ENCODE measurements around the gene ZNF273.
A peak's percentile ranks its signal among the peaks of the same experiment; 100 is the strongest.
"Not testable (repeated sequence)": the region's sequence is repeated elsewhere in the genome, so short reads cannot be mapped to it uniquely, and the experiment has no call there.

ZNF273 gene

DNA sequence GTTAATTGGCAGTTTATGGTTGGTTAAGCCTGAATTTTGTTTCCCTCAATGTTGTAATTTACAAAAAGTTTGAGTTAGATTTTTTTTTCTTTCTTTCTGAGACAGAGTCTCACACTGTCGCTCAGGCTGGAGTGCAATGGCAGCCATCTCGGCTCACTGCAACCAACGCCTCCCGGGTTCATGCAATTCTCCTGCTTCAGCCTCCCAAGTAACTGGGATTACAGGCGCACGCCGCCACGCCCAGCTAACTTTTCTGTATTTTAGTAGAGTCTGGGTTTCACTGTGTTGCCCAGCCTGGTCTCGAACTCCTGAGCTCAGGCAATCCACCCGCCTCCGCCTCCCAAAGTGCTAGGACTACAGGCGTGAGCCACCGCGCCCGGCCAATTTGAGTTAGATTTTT is 935 bp downstream of the ZNF273 start:
- TF ChIP-seq, protein P1, sequence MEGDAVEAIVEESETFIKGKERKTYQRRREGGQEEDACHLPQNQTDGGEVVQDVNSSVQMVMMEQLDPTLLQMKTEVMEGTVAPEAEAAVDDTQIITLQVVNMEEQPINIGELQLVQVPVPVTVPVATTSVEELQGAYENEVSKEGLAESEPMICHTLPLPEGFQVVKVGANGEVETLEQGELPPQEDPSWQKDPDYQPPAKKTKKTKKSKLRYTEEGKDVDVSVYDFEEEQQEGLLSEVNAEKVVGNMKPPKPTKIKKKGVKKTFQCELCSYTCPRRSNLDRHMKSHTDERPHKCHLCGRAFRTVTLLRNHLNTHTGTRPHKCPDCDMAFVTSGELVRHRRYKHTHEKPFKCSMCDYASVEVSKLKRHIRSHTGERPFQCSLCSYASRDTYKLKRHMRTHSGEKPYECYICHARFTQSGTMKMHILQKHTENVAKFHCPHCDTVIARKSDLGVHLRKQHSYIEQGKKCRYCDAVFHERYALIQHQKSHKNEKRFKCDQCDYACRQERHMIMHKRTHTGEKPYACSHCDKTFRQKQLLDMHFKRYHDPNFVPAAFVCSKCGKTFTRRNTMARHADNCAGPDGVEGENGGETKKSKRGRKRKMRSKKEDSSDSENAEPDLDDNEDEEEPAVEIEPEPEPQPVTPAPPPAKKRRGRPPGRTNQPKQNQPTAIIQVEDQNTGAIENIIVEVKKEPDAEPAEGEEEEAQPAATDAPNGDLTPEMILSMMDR (IDR thresholded peaks at IDR 0.05; ENCODE audit: low read depth, low read length, missing control alignments), result no peak
- no peak for DNase-seq (ENCODE audit: low read depth)
- peak overlapping the region; percentile 84 for H3K4me3 ChIP-seq (ENCODE audit: low read depth, low read length)

DNA sequence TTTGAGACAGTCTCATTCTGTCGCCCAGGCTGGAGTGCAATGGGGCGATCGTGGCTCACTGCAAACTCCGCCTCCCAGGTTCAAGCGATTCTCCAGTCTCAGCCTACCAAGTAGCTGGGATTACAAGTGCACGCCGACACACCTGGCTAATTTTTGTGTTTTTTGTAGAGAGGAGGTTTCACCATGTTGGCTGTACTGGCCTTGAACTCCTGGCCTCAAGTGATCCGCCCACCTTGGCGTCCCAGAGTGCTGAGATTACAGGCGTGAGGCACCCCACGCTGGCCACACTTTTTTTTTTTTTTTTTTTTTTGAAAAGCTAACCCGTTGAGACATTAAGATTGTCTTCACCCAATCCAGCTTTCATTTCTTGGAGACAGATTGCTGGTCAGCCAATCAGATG is 2.1 kb downstream of the ZNF273 start:
- TF ChIP-seq, protein P1 (IDR thresholded peaks at IDR 0.05; ENCODE audit: low read depth, low read length, missing control alignments), result no peak
- DNase-seq (ENCODE audit: low read depth), result no peak
- no peak overlapping the region for H3K4me3 ChIP-seq (ENCODE audit: low read depth, low read length)

DNA sequence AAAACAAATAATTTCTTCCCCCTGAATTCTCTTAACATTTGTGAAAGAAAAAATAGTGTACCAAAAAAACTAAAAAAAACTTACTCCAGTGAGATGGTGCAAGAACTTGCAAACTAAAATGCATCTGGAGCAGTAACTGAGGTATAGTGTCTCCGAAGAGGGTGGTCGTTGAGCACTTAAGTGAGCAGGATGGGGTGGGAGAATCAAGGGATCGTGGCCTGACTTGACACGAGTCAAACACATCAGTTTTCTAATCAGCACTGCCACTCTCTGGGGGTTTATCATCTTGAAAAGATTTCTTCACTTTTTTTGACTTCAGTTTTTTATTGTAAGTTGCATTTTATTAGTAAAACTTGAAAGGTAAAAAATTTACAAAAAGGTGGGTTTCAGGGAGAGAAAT is 2.5 kb downstream of the ZNF273 start:
- H3K4me3 ChIP-seq (ENCODE audit: low read depth, low read length), result no peak overlapping the region
- TF ChIP-seq, protein P1 (IDR thresholded peaks at IDR 0.05; ENCODE audit: low read depth, low read length, missing control alignments), result no peak
- DNase-seq (ENCODE audit: low read depth), result no peak

DNA sequence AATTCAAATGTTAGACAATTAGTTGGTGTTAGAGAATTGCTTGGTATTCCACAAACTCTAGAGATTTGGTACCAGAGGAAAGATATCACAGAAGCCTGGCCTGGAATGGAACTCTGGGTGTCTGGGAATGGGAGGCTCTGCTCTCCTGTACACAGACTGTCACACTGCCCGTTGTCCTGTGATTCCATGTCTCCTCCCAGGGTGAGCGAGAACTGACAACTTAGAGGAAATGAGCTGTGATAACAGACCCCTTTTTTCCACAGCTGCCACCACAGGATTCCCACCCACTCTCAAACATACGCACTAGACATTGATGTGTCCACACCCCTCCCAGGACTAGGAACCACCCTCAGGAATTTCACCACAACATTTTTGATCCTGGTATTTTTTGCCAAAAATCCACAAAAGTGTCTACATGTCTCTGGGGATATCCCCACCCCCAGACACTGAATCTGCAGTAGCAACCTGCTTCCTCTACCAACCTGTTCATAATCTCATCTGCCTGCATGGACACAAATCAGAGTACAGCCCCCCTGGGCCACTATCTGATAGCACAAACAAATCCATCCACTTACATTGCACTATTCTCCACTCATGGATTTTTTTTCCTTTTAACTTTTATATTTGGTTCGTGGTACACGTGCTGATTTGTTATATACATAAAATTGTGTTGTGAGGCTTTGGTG is 4.7 kb downstream of the ZNF273 start:
- DNase-seq (ENCODE audit: low read depth), result no peak
- no peak overlapping the region for H3K4me3 ChIP-seq (ENCODE audit: low read depth, low read length)
- TF ChIP-seq, protein P1 (IDR thresholded peaks at IDR 0.05; ENCODE audit: low read depth, low read length, missing control alignments), result no peak

DNA sequence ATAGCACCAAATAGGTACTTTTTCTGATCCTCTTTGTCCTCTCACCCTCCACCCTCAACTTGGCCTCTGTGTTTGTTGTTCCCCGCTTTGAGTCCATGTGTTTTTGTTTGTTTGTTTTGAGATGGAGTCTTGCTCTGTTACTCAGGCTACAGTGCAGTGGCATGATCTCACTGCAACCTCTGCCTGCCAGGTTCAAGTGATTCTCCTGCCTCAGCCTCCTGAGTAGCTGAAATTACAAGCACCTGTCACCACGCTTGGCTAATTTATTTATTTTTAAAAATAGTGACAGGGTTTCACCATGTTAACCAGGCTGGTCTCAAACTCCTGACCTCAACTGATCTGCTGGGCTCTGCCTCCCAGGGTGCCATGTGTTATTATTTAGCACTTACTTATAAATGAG is 5.3 kb downstream of the ZNF273 start:
- TF ChIP-seq, protein P1 (IDR thresholded peaks at IDR 0.05; ENCODE audit: low read depth, low read length, missing control alignments), result no peak
- DNase-seq (ENCODE audit: low read depth), result no peak
- H3K4me3 ChIP-seq (ENCODE audit: low read depth, low read length), result no peak overlapping the region

DNA sequence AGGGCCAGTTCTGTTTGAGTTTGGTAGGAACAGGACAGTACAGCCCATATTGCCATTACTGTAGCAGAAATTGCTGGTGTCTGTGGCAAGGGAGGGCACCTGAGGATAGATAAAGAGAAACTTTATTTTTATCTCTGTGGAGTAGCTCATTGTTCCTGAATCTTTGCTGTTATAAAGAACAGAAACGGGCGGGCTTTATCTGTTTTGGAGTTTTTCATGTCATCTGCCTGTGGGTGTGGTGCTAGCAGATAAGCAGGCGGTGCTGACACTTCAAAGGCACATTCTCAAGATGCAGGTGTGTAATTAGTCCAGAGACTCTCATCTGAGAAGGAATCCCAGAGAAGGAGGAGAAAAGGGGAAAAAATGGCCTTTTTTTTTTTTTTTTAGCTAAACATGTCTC is 11.5 kb downstream of the ZNF273 start:
- TF ChIP-seq, protein P1 (IDR thresholded peaks at IDR 0.05; ENCODE audit: low read depth, low read length, missing control alignments), result no peak
- DNase-seq (ENCODE audit: low read depth), result no peak
- no peak overlapping the region for H3K4me3 ChIP-seq (ENCODE audit: low read depth, low read length)

DNA sequence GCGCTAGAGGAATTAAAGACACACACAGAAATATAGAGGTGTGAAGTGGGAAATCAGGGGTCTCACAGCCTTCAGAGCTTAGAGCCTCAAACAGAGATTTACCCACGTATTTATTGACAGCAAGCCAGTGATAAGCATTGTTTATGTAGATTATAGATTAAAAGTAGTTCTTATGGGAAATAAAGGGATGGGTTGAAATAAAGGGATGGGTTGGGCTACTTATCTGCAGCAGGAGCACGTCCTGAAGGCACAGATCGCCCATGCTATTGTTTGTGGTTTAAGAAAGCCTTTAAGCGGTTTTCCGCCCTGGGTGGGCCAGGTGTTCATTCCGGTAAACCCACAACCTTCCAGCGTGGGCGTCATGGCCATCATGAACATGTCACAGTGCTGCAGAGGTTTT is 12.2 kb downstream of the ZNF273 start:
- not testable (repeated sequence) for H3K4me3 ChIP-seq (ENCODE audit: low read depth, low read length); DNase-seq (ENCODE audit: low read depth)

DNA sequence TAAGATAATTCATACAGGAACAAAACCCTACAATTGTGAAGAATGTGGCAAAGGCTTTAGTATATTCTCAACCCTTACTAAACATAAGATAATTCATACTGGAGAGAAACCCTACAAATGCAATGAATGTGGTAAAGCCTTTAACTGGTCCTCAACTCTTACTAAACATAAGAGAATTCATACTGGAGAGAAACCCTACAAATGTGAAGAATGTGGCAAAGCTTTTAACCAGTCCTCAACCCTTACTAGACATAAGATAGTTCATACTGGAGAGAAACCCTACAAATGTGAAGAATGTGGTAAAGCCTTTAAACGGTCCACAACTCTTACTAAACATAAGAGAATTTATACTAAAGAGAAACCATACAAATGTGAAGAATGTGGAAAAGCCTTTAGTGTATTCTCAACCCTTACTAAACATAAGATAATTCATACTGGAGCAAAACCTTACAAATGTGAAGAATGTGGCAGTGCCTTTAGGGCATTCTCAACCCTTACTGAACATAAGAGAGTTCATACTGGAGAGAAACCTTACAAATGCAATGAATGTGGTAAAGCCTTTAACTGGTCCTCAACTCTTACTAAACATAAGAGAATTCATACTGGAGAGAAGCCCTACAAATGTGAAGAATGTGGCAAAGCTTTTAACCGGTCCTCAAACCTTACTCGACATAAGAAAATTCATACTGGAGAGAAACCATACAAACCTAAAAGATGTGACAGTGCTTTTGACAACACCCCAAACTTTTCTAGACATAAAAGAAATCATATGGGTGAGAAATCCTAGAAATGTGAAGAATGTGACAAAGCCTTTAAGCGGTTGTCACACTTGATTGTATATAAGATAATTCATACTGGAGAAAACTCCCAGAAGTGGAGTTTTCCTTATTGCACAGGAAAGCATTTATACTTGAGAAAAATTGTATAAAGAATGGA is 25.4 kb downstream of the ZNF273 start:
- not testable (repeated sequence) for DNase-seq (ENCODE audit: low read depth); H3K4me3 ChIP-seq (ENCODE audit: low read depth, low read length)
